B cell (primary cell): ENCODE results near the gene ADAMTS20.

Experiments
- EZH2 ChIP-seq: IDR thresholded peaks from 2 replicates; pipeline ENCODE4 v1.6.1; 2012; ENCODE audit warnings: borderline replicate concordance, low read depth, mild to moderate bottlenecking, moderate library complexity, low read length; ENCODE audit not compliant: insufficient read depth, poor library complexity, severe bottlenecking
- TF ChIP-seq, protein P1 (sequence below): fragments of 200-600 bp; IDR thresholded peaks from one replicate; pipeline ENCODE4 v1.8.0; 2022; ENCODE audit warnings: antibody characterized with exemption, mild to moderate bottlenecking

DNA sequence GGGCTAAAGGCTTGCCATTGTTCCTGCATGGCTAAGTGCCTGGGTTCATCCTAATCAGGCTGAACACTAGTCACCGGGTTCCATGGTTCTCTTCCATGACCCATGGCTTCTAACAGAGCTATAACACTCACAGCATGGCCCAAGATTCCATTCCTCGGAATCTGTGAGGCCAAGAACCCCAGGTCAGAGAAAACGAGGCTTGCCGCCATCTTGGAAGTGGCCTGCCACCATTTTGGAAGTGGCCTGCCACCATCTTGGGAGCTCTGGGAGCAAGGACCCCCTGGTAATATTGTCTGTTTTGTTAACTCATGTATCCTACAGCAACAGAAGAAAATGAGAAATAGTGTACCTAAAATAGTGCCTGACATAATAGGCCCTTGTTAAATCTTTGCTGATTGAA lies 92.7 kb downstream of the ADAMTS20 start:
- TF ChIP-seq, protein P1, sequence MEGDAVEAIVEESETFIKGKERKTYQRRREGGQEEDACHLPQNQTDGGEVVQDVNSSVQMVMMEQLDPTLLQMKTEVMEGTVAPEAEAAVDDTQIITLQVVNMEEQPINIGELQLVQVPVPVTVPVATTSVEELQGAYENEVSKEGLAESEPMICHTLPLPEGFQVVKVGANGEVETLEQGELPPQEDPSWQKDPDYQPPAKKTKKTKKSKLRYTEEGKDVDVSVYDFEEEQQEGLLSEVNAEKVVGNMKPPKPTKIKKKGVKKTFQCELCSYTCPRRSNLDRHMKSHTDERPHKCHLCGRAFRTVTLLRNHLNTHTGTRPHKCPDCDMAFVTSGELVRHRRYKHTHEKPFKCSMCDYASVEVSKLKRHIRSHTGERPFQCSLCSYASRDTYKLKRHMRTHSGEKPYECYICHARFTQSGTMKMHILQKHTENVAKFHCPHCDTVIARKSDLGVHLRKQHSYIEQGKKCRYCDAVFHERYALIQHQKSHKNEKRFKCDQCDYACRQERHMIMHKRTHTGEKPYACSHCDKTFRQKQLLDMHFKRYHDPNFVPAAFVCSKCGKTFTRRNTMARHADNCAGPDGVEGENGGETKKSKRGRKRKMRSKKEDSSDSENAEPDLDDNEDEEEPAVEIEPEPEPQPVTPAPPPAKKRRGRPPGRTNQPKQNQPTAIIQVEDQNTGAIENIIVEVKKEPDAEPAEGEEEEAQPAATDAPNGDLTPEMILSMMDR, result no peak
- no peak for TF ChIP-seq EZH2
